ENCODE data around the gene OR1L8.
"Not testable (repeated sequence)": the region's sequence is repeated elsewhere in the genome, so short reads cannot be mapped to it uniquely, and the experiment has no call there.

Gene OR1L8

DNA sequence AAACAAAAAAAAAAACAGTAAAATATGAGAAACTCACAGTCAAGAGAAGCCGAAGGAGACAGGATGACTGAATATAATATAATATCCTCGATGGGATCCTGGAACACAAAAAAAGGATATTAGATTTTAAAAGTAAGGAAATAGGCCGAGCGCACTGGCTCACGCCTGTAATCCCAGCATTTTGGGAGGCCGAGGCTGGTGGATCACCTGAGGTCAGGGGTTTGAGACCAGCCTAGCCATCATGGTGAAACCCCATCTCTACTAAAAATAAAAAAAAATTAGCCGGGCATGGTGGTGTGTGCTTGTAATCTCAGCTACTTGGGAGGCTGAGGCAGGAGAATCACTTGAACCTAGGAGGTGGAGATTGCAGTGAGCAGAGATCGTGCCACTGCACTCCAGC, at the start of gene OR1L8:
Gene OR1L8 (minus strand): TSS at position 101 of the 400 bp plus-strand sequence. CDS start 14,907 bp downstream, outside the sequence.
- not testable (repeated sequence) for DNase-seq

GRCh38 chr9:122619996-122620395, 36.8 kb upstream of the OR1L8 start:
- no peak for DNase-seq

GRCh38 chr9:122614362-122614761, 31.2 kb upstream of the OR1L8 start, which contains the start of gene OR1Q1:
TSS of gene OR1Q1 (plus strand) at chr9:122614738. CDS start at chr9:122614738, 0 bp downstream.
- DNase-seq: no peak

GRCh38 chr9:122609804-122610203, 26.6 kb upstream of the OR1L8 start:
- no peak for DNase-seq

- no peak for DNase-seq
Observed at GRCh38 chr9:122606587-122606986, 23.4 kb upstream of the OR1L8 start.

DNA sequence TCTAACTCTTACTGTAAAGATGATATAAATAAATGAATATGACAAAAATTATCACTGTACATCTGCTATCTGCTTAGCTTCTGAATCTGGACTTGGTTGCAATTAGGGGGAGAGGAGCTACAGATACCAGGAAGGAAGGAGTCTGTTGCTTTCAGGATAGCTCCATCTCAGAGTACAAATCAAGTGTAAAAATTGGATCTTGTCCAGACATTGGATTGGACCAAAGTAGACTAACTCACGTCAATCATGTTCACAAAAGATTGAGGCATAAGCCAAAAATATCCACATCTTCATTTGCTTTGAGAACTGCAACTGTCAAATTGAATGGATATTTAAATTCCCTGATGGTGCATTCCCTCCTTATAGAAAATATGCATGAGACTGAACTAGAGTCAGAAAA, 22.5 kb upstream of the OR1L8 start:
- DNase-seq: no peak

DNA sequence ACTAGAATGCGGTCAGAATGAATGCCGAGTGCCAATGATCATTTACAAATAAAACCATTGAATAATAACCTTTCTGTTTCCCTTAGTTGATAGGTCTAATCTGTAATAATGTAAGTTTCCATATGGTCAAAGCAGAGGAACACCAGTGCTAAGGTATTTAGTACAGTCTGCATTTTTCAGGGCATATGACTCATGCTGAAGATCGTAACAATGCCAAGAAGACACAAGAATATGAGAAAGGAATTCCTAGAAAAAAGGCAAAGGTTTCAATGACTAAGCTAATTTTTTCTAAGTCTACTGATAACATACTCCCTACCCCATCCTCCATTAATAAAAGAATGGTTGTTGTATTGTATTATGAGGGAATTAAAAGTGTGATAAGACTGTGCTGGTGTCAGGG, 2.8 kb downstream of the OR1L8 start:
- DNase-seq: no peak

GRCh38 chr9:122579874-122580273, 3.3 kb downstream of the OR1L8 start:
- no peak for DNase-seq

DNA sequence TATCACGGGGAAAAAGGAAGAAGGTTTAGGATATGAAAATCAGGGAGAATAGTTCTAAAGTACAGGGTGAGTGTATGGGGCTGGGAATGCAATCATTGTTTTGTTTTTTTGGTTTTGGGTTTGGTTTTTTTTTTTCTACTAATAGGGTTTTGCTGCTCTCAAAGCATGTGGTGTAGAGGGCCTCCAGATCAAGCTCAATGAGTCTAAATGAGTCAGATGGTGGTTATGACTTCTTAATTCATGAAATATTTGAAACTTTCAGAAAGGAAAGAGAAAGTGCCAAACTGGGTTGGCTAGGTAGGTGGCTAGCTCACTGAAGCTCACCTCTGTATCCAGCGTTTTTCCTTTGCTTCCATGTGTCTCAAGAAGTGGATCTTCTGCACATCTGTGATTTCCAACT, 10.7 kb downstream of the OR1L8 start:
- no peak for DNase-seq

- DNase-seq: no peak
Observed at GRCh38 chr9:122567901-122568300, 15.3 kb downstream of the OR1L8 start.

- no peak for DNase-seq
Observed at GRCh38 chr9:122562134-122562760, 20.9 kb downstream of the OR1L8 start.

DNA sequence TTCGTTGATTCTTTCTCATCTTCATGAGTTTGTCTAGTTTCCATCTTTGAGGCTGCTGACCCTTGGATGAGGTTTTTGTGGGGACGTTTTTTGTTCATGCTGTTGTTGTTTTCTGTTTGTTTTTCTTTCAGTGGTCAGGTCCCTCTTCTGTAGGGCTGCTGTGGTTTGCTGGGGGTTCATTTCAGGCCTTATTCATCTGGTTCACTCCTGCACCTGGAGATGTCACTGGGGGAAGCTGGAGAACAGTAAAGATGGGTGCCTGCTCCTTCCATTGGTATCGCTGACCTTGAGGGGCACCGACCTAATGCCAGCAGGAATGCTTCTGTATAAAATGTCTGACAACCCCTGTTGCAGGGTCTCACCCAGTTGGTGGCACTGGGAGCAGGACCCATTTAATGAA, 21.7 kb downstream of the OR1L8 start:
- DNase-seq: no peak

DNA sequence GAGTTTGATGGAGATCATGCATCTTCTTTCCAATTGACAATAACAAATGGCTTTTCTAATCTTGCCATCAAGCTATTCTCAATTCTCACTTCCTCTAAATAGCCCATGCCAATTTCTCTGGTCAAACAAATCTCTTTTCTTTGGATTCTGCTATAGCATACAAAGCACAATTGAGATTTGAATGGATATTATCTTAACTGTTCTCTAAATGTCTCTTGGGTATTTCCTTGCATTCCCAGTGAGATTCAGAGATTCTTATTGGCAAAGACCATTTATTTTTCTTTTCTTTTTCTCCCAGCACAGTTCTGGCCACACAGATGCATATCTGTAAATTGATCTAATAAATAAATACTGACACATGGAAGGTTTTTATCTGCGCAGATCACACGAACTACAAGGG, 30.4 kb downstream of the OR1L8 start, which contains the start of gene OR1N2:
Gene OR1N2 (plus strand): TSS at position 301 of the 400 bp plus-strand sequence. CDS start 100 bp downstream, outside the sequence.
- DNase-seq: no peak

GRCh38 chr9:122551371-122551770, 31.8 kb downstream of the OR1L8 start:
- no peak for DNase-seq

- no peak for DNase-seq
Observed at GRCh38 chr9:122546196-122546595, 37.0 kb downstream of the OR1L8 start.

DNA sequence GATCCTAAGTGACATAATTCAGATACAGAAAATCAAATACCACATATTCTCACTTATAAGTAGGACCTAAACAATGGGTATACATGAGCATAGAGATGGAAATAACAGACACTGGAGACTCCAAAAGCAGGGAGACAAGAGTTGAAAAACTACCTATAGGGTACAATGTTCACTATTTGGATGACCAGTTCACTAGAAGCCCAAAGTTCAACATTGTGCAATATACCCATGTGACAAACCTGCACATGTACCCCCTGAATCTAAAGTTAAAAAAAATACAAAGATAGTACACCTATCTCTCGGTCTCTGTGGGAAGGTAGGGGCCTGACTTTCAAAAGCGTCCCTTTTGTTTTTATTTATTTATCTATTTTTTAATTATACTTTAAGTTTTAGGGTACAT, 44.4 kb downstream of the OR1L8 start:
- no peak for DNase-seq

DNA sequence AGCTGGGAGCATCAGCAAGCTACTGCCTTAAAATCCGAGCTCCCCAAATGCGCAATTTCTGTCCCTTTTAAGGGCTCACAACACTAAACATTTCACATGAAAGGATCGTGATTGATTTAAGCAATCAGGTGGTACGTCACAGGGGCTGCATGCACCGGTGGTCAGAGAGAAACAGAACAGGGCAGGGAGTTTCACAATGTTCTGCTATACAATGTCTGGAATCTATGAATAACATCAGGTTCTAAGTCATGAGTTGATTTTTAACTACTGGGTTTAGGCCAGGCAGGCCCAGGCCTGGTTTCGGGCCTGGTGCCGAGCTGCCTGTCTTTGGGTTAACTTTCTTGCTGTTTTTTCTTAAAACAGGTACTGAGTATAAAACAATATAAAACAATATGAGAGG, 46.1 kb downstream of the OR1L8 start:
- not testable (repeated sequence) for DNase-seq

DNA sequence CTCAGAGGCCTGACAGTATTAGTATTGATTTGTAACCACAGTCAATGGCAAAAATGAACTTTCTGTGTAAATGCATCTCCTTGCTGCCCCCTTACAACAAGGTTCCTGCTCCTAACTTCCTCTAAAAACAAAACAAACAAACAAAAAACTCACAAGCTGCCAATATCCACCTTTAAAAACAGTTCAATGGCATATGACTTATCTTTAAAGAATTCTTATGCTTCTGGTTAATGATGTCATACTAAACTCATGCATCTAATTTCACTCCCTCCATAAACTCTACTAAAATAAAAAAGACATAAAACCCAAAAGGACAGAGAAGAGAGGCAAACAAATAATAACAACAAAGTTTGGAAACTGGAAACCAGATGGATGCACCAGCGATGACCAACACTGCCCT, 47.0 kb downstream of the OR1L8 start:
- no peak for DNase-seq

- DNase-seq: not testable (repeated sequence)
Observed at GRCh38 chr9:122531157-122531556, 52.0 kb downstream of the OR1L8 start.

DNA sequence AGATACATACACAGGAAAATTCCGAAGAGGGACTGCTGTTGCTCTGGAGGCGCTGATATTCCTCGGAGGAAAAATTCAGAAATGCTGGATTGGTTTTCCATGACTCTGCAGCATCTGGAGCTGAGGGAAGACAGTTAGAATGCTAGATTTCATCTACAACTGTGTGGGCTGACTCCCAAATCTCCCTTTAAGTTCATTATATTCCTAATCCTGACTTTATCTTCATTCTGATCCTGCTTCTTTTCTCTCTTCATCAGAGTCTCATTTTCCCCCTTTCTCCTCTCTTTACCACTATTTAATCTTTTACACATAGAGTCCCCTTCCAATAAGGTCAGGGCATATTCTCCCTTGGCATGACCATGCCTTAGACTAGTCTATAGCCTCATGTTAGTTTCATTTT, 56.0 kb downstream of the OR1L8 start, which contains the start of gene OR1N1:
Gene OR1N1 (minus strand): TSS at position 101 of the 400 bp plus-strand sequence. CDS start 0 bp downstream, at position 101.
- no peak for DNase-seq

DNA sequence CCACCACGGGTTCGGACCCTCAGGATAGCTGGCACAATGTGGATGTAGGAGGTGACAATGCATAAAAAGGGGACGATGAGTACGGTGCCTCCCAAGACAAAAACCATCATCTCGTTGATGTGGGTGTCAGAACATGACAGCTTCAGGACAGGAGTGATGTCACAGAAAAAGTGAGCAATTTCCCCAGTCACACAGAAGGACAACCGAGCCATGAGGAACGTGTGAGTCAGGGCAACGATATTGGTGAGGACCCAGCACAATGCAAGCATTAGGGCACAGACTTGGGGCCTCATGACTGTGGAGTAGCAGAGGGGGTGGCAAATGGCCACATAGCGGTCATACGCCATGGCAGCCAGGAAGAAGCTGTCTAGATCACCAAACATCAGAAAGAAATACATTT, 56.6 kb downstream of the OR1L8 start:
- DNase-seq: no peak

GRCh38 chr9:122519376-122519775, 63.8 kb downstream of the OR1L8 start:
- DNase-seq: no peak

- DNase-seq: no peak
Observed at GRCh38 chr9:122518841-122519240, 64.3 kb downstream of the OR1L8 start, which contains the start of gene OR1J4. TSS of gene OR1J4 (plus strand) at chr9:122519141. CDS start at chr9:122519141, 0 bp downstream.

- no peak for DNase-seq
Observed at GRCh38 chr9:122518226-122518625, 65.0 kb downstream of the OR1L8 start.
